Loucy (cell line): ENCODE measurements around the gene S100Z.

Experiments used
- CTCF ChIP-seq: fragments of 200-600 bp; sonication (generic); conservative IDR thresholded peaks from 2 replicates; pipeline ENCODE4 v1.5.1; 2014; ENCODE audit warnings: mild to moderate bottlenecking, antibody characterized with exemption, low read length
- EZH2phosphoT487 ChIP-seq: fragments of 200-600 bp; IDR thresholded peaks from 2 replicates; pipeline ENCODE4 v1.6.1; 2018; ENCODE audit warnings: antibody characterized with exemption, mild to moderate bottlenecking, moderate library complexity, borderline replicate concordance

- TF ChIP-seq CTCF (no peak), EZH2phosphoT487 (no peak)
These were observed 51.7 kb downstream of the S100Z start for GRCh38 chr5:76901522-76901921.
